NT2/D1 (cell line): ENCODE data around the gene WDCP.

ENCODE experiments used
- SUZ12 ChIP-seq: IDR thresholded peaks from 2 replicates; pipeline ENCODE4 v1.6.1; 2011; ENCODE audit not compliant: insufficient read length, insufficient read depth; ENCODE audit errors: extremely low read depth
- YY1 ChIP-seq: IDR thresholded peaks from 2 replicates; pipeline ENCODE4 v1.6.1; 2011; ENCODE audit not compliant: insufficient read length, insufficient read depth
- ZNF274 ChIP-seq: IDR thresholded peaks from 2 replicates; pipeline ENCODE4 v1.6.1; 2011; ENCODE audit warnings: mild to moderate bottlenecking, low read depth, low read length

GRCh38 chr2:24008672-24009366 is 38.4 kb downstream of the WDCP start:
- TF ChIP-seq ZNF274, result no peak
- TF ChIP-seq YY1, result no peak
- no peak for TF ChIP-seq SUZ12
